ENCODE measurements around the gene KIAA0753. TPM values are rescaled to one million over a fixed set of nuclear protein-coding genes. Genes with fewer than 3 reads are reported as not detected.

KIAA0753 gene
- total RNA-seq, 1 experiment from 2014 or later: 25.9 TPM

DNA sequence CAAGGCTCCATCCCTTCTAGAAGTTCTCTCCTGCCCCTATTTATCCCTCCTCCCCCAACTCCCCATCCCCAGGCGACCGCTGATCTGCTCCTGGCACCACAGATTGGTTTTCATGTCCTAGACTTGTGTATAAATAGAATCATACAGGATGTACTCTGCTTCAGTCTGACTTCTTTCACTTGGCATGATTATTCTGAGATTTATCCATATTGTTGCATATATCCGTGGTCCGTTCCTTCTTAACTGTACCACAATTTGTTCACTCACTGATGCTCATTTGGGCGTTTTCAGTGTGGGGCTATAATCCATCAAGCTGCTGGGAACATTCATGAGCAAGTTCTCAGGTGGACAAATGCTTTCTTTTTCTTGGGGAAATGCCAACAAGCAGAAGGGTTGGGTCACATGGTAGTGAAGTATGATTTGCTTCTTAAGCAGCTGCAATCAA is 108.0 kb downstream of the KIAA0753 start:
- Mint-ChIP-seq H3K4me1 (ENCODE audit: low read depth, unreplicated experiment) (no peaks in the 10 kb centered on the region), H3K9me3 (ENCODE audit: low read depth, unreplicated experiment) (no peaks in the 10 kb centered on the region), H3K4me3 (ENCODE audit: low read depth, unreplicated experiment) (no peak overlapping the region), H3K27ac (ENCODE audit: unreplicated experiment) (no peak overlapping the region), H3K36me3 (ENCODE audit: insufficient read depth, unreplicated experiment) (peaks cover 6% of the 10 kb centered on the region), H3K27me3 (ENCODE audit: unreplicated experiment) (no peaks in the 10 kb centered on the region)
- intact Hi-C loops (cut with micrococcal nuclease; ENCODE audit: unreplicated experiment): no loop called here
- CTCF ChIA-PET: interaction anchor here (0.8 kb wide), 1 partner anchor 9 kb away, joined by 4 read pairs; no protein-coding TSS in a partner anchor
- DNase-seq: no peak
- BruUV-seq (replicated peaks): no TSS peak
- TF ChIP-seq, protein P1, sequence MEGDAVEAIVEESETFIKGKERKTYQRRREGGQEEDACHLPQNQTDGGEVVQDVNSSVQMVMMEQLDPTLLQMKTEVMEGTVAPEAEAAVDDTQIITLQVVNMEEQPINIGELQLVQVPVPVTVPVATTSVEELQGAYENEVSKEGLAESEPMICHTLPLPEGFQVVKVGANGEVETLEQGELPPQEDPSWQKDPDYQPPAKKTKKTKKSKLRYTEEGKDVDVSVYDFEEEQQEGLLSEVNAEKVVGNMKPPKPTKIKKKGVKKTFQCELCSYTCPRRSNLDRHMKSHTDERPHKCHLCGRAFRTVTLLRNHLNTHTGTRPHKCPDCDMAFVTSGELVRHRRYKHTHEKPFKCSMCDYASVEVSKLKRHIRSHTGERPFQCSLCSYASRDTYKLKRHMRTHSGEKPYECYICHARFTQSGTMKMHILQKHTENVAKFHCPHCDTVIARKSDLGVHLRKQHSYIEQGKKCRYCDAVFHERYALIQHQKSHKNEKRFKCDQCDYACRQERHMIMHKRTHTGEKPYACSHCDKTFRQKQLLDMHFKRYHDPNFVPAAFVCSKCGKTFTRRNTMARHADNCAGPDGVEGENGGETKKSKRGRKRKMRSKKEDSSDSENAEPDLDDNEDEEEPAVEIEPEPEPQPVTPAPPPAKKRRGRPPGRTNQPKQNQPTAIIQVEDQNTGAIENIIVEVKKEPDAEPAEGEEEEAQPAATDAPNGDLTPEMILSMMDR (IDR thresholded peaks at IDR 0.05; ENCODE audit: unreplicated experiment): no peak

DNA sequence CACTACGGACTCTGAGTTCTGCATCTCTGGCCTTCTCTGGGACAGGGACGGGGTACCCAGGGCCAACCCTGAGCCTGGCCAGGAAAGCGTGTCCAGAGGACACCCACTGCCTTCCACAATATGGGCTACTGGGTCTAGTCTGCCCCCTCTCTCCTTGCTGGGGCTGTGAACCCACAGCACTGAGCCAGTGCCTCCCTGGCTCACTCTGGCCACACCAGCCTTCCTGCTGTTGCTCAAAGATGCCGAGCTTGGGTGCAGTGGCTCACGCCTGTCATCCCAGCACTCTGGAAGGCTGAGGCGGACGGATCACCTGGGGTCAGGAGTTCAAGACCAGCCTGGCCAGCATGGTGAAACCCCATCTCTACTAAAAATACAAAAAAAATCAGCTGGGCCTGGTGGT is 108.9 kb downstream of the KIAA0753 start:
- intact Hi-C loops (cut with micrococcal nuclease; ENCODE audit: unreplicated experiment): no loop called here
- Mint-ChIP-seq H3K9me3 (ENCODE audit: low read depth, unreplicated experiment) (no peaks in the 10 kb centered on the region), H3K27me3 (ENCODE audit: unreplicated experiment) (no peaks in the 10 kb centered on the region), H3K4me1 (ENCODE audit: low read depth, unreplicated experiment) (no peaks in the 10 kb centered on the region), H3K27ac (ENCODE audit: unreplicated experiment) (no peak overlapping the region), H3K36me3 (ENCODE audit: insufficient read depth, unreplicated experiment) (peaks cover 3% of the 10 kb centered on the region), H3K4me3 (ENCODE audit: low read depth, unreplicated experiment) (no peak overlapping the region)
- no TSS peak for BruUV-seq (replicated peaks)
- CTCF ChIA-PET: interaction anchor here (0.8 kb wide), 1 partner anchor 10 kb away, joined by 4 read pairs; no protein-coding TSS in a partner anchor
- DNase-seq: no peak
- TF ChIP-seq, protein P1 (IDR thresholded peaks at IDR 0.05; ENCODE audit: unreplicated experiment): no peak

DNA sequence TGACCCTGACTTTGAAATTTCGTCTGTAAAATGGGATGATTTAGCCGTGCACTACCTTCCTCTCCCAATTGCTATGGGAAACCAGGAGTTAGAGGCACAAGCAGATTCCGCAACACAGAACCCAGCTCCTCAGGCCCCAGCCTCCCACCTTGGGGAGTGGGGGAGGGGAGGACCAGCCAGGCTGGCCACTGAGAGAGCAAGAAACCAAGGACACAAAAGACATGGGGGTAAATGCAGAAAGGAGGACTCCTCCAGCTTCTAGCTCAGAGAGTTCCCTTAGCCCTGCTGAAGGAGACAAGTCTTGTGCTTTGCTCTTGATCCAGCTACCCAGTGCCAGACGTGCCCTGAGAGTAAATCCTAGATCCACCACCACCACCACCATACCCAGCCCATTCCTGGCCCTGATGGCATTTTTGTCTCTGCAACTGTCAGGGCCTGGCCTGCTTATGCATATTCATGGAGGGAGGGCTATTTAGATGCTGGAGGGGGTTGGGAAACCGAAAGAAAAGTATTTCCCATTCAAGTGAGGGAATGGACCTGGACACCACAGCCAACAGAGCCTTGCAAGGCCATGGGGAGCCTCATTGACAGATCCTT is 110.1 kb downstream of the KIAA0753 start:
- DNase-seq: no peak
- no peak overlapping the region for H3K27ac Mint-ChIP-seq (ENCODE audit: unreplicated experiment)
- BruUV-seq (replicated peaks): no TSS peak
- H3K27me3 Mint-ChIP-seq (ENCODE audit: unreplicated experiment): no peaks in the 10 kb centered on the region
- no peaks in the 10 kb centered on the region for H3K4me1 Mint-ChIP-seq (ENCODE audit: low read depth, unreplicated experiment)
- TF ChIP-seq, protein P1 (IDR thresholded peaks at IDR 0.05; ENCODE audit: unreplicated experiment): no peak
- no peak overlapping the region for H3K4me3 Mint-ChIP-seq (ENCODE audit: low read depth, unreplicated experiment)
- no peaks in the 10 kb centered on the region for H3K36me3 Mint-ChIP-seq (ENCODE audit: insufficient read depth, unreplicated experiment)
- H3K9me3 Mint-ChIP-seq (ENCODE audit: low read depth, unreplicated experiment): no peaks in the 10 kb centered on the region
- CTCF ChIA-PET: no interaction called here
- intact Hi-C loops (cut with micrococcal nuclease; ENCODE audit: unreplicated experiment): no loop called here

DNA sequence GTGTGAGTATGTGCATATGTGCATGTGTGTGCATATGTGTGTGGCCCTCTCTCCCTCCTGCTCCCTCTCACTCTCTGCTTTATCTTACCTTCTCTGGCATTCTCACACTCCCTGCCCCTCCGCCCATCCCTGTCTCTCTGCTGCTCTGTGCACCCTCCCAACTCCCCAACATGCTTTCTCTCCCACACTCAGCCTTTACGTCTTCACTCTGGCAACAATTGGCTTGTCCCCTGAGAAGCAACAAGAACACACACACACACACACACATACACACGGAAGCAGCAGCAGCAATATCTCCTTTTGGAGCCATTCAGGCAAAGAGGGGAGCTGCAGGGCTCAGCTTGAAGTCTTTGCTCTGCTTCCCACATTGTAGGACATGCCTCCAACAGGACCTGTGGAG is 112.0 kb downstream of the KIAA0753 start:
- H3K4me1 Mint-ChIP-seq (ENCODE audit: low read depth, unreplicated experiment): peaks cover 17% of the 10 kb centered on the region
- TF ChIP-seq, protein P1 (IDR thresholded peaks at IDR 0.05; ENCODE audit: unreplicated experiment): no peak
- H3K27me3 Mint-ChIP-seq (ENCODE audit: unreplicated experiment): no peaks in the 10 kb centered on the region
- H3K4me3 Mint-ChIP-seq (ENCODE audit: low read depth, unreplicated experiment): no peak overlapping the region
- BruUV-seq (replicated peaks): no TSS peak
- H3K27ac Mint-ChIP-seq (ENCODE audit: unreplicated experiment): no peak overlapping the region
- intact Hi-C loops (cut with micrococcal nuclease; ENCODE audit: unreplicated experiment): no loop called here
- no peak for DNase-seq
- peaks cover 2% of the 10 kb centered on the region for H3K9me3 Mint-ChIP-seq (ENCODE audit: low read depth, unreplicated experiment)
- peaks cover 8% of the 10 kb centered on the region for H3K36me3 Mint-ChIP-seq (ENCODE audit: insufficient read depth, unreplicated experiment)
- CTCF ChIA-PET: no interaction called here

Small RNA genes lying within 50 kb of the gene (microRNA-seq; reads per million reads assigned to microRNA genes)
- not detected for gene MIR4520-1
- gene MIR4520-2: not detected

Other genes with a start within 250 kb of the KIAA0753 start
- gene AIPL1, start 205.6 kb downstream of the KIAA0753 start, total RNA-seq (2022): not detected in 2 replicates
- 24.3 and 28.3 TPM in 2 replicates for gene PIMREG, start 196.3 kb downstream of the KIAA0753 start, total RNA-seq (2022)
- 10.3 and 10.7 TPM in 2 replicates for gene PITPNM3, start 84.2 kb downstream of the KIAA0753 start, total RNA-seq (2022)
- 95.2 and 105 TPM in 2 replicates for gene TXNDC17, start 349 bp upstream of the KIAA0753 start, total RNA-seq (2022)
- gene MED31, start 10.9 kb upstream of the KIAA0753 start, total RNA-seq (2022): 15.1 and 19.9 TPM in 2 replicates
- gene C17orf100, start 11.1 kb upstream of the KIAA0753 start, total RNA-seq (2022): 1.8 and 3.1 TPM in 2 replicates
- gene SLC13A5, start 72.7 kb upstream of the KIAA0753 start, total RNA-seq (2022): 0.71 and 3.1 TPM in 2 replicates
- 57.1 and 168 TPM in 2 replicates for gene XAF1, start 115.3 kb upstream of the KIAA0753 start, total RNA-seq (2022)
- gene FBXO39, start 135.5 kb upstream of the KIAA0753 start, total RNA-seq (2022): 0.59 and 1.5 TPM in 2 replicates
- gene TEKT1, start 191.0 kb upstream of the KIAA0753 start, total RNA-seq (2022): not detected in 2 replicates

Data from Calu3 (cell line).